ENCODE results near the gene SYT2.

GRCh38 chr1:202750024-202750423 lies 39.8 kb upstream of the SYT2 start:
- no peak for TF ChIP-seq CTCF (IDR thresholded peaks at IDR 0.05)
- TF ChIP-seq EP300 (IDR thresholded peaks at IDR 0.05), result no peak
- no peak for TF ChIP-seq POLR2A (IDR thresholded peaks at IDR 0.05)
